Astrocyte (in vitro differentiated cells and primary cell): ENCODE measurements around the gene SLC37A1. TPM values are rescaled to one million over a fixed set of nuclear protein-coding genes. Genes with fewer than 3 reads are reported as not detected.

ENCODE experiments used
- DNase-seq: peaks from one replicate; pipeline ENCODE4 v3.0.0-alpha.2; 2010; ENCODE audit warnings: low read depth
- FAIRE-seq: peaks from 2 replicates; lab custom pipeline; 2011; peaks lifted over from hg19 to GRCh38; lab: Jason Lieb, UNC
- H2AFZ ChIP-seq: 2 replicates; pipeline ENCODE4 v1.6.0; 2012; ENCODE audit warnings: low read depth, low read length, inconsistent platforms
- H3K27ac ChIP-seq: 2 replicates; pipeline ENCODE4 v1.5.1; 2011; ENCODE audit warnings: low read depth, low read length, inconsistent platforms
- H3K27me3 ChIP-seq: 2 replicates; pipeline ENCODE4 v1.6.0; 2011; ENCODE audit warnings: low read length, inconsistent platforms; ENCODE audit not compliant: insufficient read depth
- H3K36me3 ChIP-seq: 2 replicates; pipeline ENCODE4 v1.5.1; 2011; ENCODE audit warnings: low read length, inconsistent platforms; ENCODE audit not compliant: insufficient read depth
- H3K4me1 ChIP-seq: 2 replicates; pipeline ENCODE4 v1.5.1; 2011; ENCODE audit warnings: low read length, inconsistent platforms; ENCODE audit not compliant: insufficient read depth
- H3K4me2 ChIP-seq: 2 replicates; pipeline ENCODE4 v1.6.0; 2012; ENCODE audit warnings: low read length, inconsistent platforms
- H3K4me3 ChIP-seq: 2 replicates; pipeline ENCODE4 v1.5.1; 2011; ENCODE audit warnings: low read depth, mild to moderate bottlenecking, low read length, inconsistent platforms; ENCODE audit not compliant: insufficient read depth
- H3K79me2 ChIP-seq: 2 replicates; pipeline ENCODE4 v1.6.0; 2012; ENCODE audit warnings: mild to moderate bottlenecking, low read length, inconsistent platforms; ENCODE audit not compliant: insufficient read depth
- H3K9ac ChIP-seq: 2 replicates; pipeline ENCODE4 v1.6.0; 2012; ENCODE audit warnings: mild to moderate bottlenecking, low read length, inconsistent platforms
- H3K9me3 ChIP-seq: 2 replicates; pipeline ENCODE4 v1.5.1; 2012; ENCODE audit warnings: low read depth, mild to moderate bottlenecking, low read length, inconsistent platforms; ENCODE audit not compliant: insufficient read depth
- H4K20me1 ChIP-seq: 2 replicates; pipeline ENCODE4 v1.6.0; 2012; ENCODE audit warnings: low read length, inconsistent platforms; ENCODE audit not compliant: insufficient read depth
- H3K27ac Mint-ChIP-seq: one replicate; pipeline ENCODE4 v1.8.0; 2021; ENCODE audit warnings: mild to moderate bottlenecking, mixed read lengths; ENCODE audit not compliant: unreplicated experiment
- H3K27me3 Mint-ChIP-seq: one replicate; pipeline ENCODE4 v1.8.0; 2021; ENCODE audit warnings: low read depth, mixed read lengths; ENCODE audit not compliant: unreplicated experiment
- H3K36me3 Mint-ChIP-seq: one replicate; pipeline ENCODE4 v1.8.0; 2021; ENCODE audit warnings: low read depth, mixed read lengths; ENCODE audit not compliant: unreplicated experiment
- H3K4me1 Mint-ChIP-seq: one replicate; pipeline ENCODE4 v1.8.0; 2021; ENCODE audit warnings: low read depth, mixed read lengths; ENCODE audit not compliant: unreplicated experiment
- H3K4me3 Mint-ChIP-seq: one replicate; pipeline ENCODE4 v1.8.0; 2021; ENCODE audit warnings: mild to moderate bottlenecking, moderate library complexity, mixed read lengths; ENCODE audit not compliant: unreplicated experiment
- H3K9me3 Mint-ChIP-seq: one replicate; pipeline ENCODE4 v1.8.0; 2021; ENCODE audit warnings: mild to moderate bottlenecking, mixed read lengths; ENCODE audit not compliant: unreplicated experiment
- CTCF ChIP-seq: IDR thresholded peaks from 2 replicates; pipeline ENCODE4 v1.5.1; 2011; ENCODE audit warnings: low read depth, mild to moderate bottlenecking, inconsistent platforms, low read length, moderate library complexity; ENCODE audit not compliant: insufficient read depth
- EZH2 ChIP-seq: IDR thresholded peaks from 2 replicates; pipeline ENCODE4 v1.6.1; 2012; ENCODE audit warnings: mild to moderate bottlenecking, low read length, inconsistent platforms; ENCODE audit not compliant: insufficient read depth
- total RNA-seq: library from RNA; stranded (reverse); gene quantifications from 2 replicates; pipeline ENCODE4 v1.2.1, GENCODE V29; 2021

Gene SLC37A1
- total RNA-seq, 1 donor from 2014 or later: 6.9 TPM

- H3K4me3 Mint-ChIP-seq: no peak overlapping the region
- Histone ChIP-seq H3K36me3 (no peaks in the 10 kb centered on the region), H2AFZ (no peak overlapping the region), H3K27ac (no peak overlapping the region), H3K27me3 (peaks cover 2% of the 10 kb centered on the region), H3K9ac (no peak overlapping the region), H3K79me2 (no peaks in the 10 kb centered on the region), H3K9me3 (no peaks in the 10 kb centered on the region), H3K4me1 (peaks cover 5% of the 10 kb centered on the region), H4K20me1 (no peaks in the 10 kb centered on the region), H3K4me3 (no peak overlapping the region), H3K4me2 (no peak overlapping the region)
- H3K27me3 Mint-ChIP-seq: peaks cover 10% of the 10 kb centered on the region
- TF ChIP-seq CTCF: no peak
- no peak for TF ChIP-seq EZH2
- DNase-seq (no peak), FAIRE-seq (no peak)
- H3K4me1 Mint-ChIP-seq: peaks cover 24% of the 10 kb centered on the region
- H3K36me3 Mint-ChIP-seq: no peaks in the 10 kb centered on the region
- H3K9me3 Mint-ChIP-seq: no peaks in the 10 kb centered on the region
- no peak overlapping the region for H3K27ac Mint-ChIP-seq
Measured at GRCh38 chr21:42471716-42472330, 41.8 kb upstream of the SLC37A1 start.

- no peak overlapping the region for H3K27ac ChIP-seq
- H2AFZ ChIP-seq: no peak overlapping the region
- no peak overlapping the region for H3K4me3 ChIP-seq
- no peaks in the 10 kb centered on the region for H3K36me3 ChIP-seq
- no peaks in the 10 kb centered on the region for H3K9me3 ChIP-seq
- no peaks in the 10 kb centered on the region for H3K36me3 Mint-ChIP-seq
- peaks cover 5% of the 10 kb centered on the region for H3K4me1 ChIP-seq
- no peaks in the 10 kb centered on the region for H4K20me1 ChIP-seq
- no peak for FAIRE-seq
- no peak for DNase-seq
- H3K4me3 Mint-ChIP-seq: no peak overlapping the region
- H3K9me3 Mint-ChIP-seq: no peaks in the 10 kb centered on the region
- peaks cover 2% of the 10 kb centered on the region for H3K27me3 ChIP-seq
- H3K79me2 ChIP-seq: no peaks in the 10 kb centered on the region
- H3K9ac ChIP-seq: no peak overlapping the region
- no peak overlapping the region for H3K27ac Mint-ChIP-seq
- peaks cover 10% of the 10 kb centered on the region for H3K27me3 Mint-ChIP-seq
- TF ChIP-seq EZH2 (no peak), CTCF (no peak)
- H3K4me1 Mint-ChIP-seq: peaks cover 19% of the 10 kb centered on the region
- no peak overlapping the region for H3K4me2 ChIP-seq
Measured at GRCh38 chr21:42472521-42472920, 41.1 kb upstream of the SLC37A1 start.

GRCh38 chr21:42473498-42474042 lies 40.1 kb upstream of the SLC37A1 start:
- Histone ChIP-seq H3K4me3 (no peak overlapping the region), H2AFZ (peak overlapping the region; percentile 34), H3K36me3 (no peaks in the 10 kb centered on the region), H3K4me1 (peaks cover 5% of the 10 kb centered on the region), H3K79me2 (no peaks in the 10 kb centered on the region), H3K9ac (no peak overlapping the region), H3K4me2 (peak overlapping the region; percentile 47), H3K27me3 (peaks cover 2% of the 10 kb centered on the region), H3K9me3 (no peaks in the 10 kb centered on the region), H3K27ac (no peak overlapping the region), H4K20me1 (no peaks in the 10 kb centered on the region)
- peak overlapping the region; percentile 83 for H3K27ac Mint-ChIP-seq
- no peaks in the 10 kb centered on the region for H3K9me3 Mint-ChIP-seq
- no peaks in the 10 kb centered on the region for H3K36me3 Mint-ChIP-seq
- DNase-seq: no peak
- H3K27me3 Mint-ChIP-seq: peaks cover 10% of the 10 kb centered on the region
- H3K4me3 Mint-ChIP-seq: no peak overlapping the region
- H3K4me1 Mint-ChIP-seq: peaks cover 17% of the 10 kb centered on the region
- no peak for FAIRE-seq
- TF ChIP-seq CTCF (no peak), EZH2 (no peak)
